ENCODE results near the gene UPK1A. TPM values are rescaled to one million over a fixed set of nuclear protein-coding genes. Genes with fewer than 3 reads are reported as not detected.

UPK1A gene
- total and polyA plus RNA-seq, 2 of the 8 experiments (the other 6 are each of a cell fraction or from before 2014, with no cell fraction given), result 0.56 to 9.9 TPM

- TF ChIP-seq CHD2 (IDR thresholded peaks at IDR 0.05; ENCODE audit: low read length), result no peak
- TF ChIP-seq CREB1 (IDR thresholded peaks at IDR 0.05), result no peak
- no peak for TF ChIP-seq CTBP2 (IDR thresholded peaks at IDR 0.05; ENCODE audit: borderline replicate concordance, insufficient read depth, insufficient read length, low read length)
- TF ChIP-seq RAD21 (IDR thresholded peaks at IDR 0.05 in 1 of 2, conservative IDR thresholded peaks at IDR 0.05 in 1 of 2; ENCODE audit: low read depth in 2 of 2, low read length in 2 of 2), result no peak
- no peak for TF ChIP-seq HDAC6 (IDR thresholded peaks at IDR 0.05; ENCODE audit: low read depth, low read length)
- TF ChIP-seq MAX (IDR thresholded peaks at IDR 0.05), result no peak
- TF ChIP-seq CBX8 (IDR thresholded peaks at IDR 0.05; ENCODE audit: borderline replicate concordance, low read depth, low read length), result no peak
Measured at GRCh38 chr19:35727053-35727955, 61.0 kb downstream of the UPK1A start (continued).

Other genes starting within 250 kb of the UPK1A start
- not detected in 2 replicates for gene FFAR2, start 218.3 kb upstream of the UPK1A start, total RNA-seq (2021; fragmentation: NEBNext Ultra II Directional; extraction: Animal tissue kit (Norgen Biotek cat#: 25700))
- not detected in 2 replicates for gene FFAR2, start 218.3 kb upstream of the UPK1A start, polyA plus RNA-seq (2011; rRNA removed)
- 0.69 and 1.0 TPM in 2 replicates for gene KRTDAP, start 176.1 kb upstream of the UPK1A start, total RNA-seq (2021; fragmentation: NEBNext Ultra II Directional; extraction: Animal tissue kit (Norgen Biotek cat#: 25700))
- 0.88 and 1.1 TPM in 2 replicates for gene KRTDAP, start 176.1 kb upstream of the UPK1A start, polyA plus RNA-seq (2011; rRNA removed)
- 286 and 290 TPM in 2 replicates for gene DMKN, start 152.9 kb upstream of the UPK1A start, total RNA-seq (2021; fragmentation: NEBNext Ultra II Directional; extraction: Animal tissue kit (Norgen Biotek cat#: 25700))
- gene DMKN, start 152.9 kb upstream of the UPK1A start, polyA plus RNA-seq (2011; rRNA removed), result 330 and 379 TPM in 2 replicates
- not detected in 2 replicates for gene SBSN, start 138.2 kb upstream of the UPK1A start, total RNA-seq (2021; fragmentation: NEBNext Ultra II Directional; extraction: Animal tissue kit (Norgen Biotek cat#: 25700))
- not detected in 2 replicates for gene SBSN, start 138.2 kb upstream of the UPK1A start, polyA plus RNA-seq (2011; rRNA removed)
- gene GAPDHS, start 133.1 kb upstream of the UPK1A start, total RNA-seq (2021; fragmentation: NEBNext Ultra II Directional; extraction: Animal tissue kit (Norgen Biotek cat#: 25700)), result not detected in 2 replicates
- gene GAPDHS, start 133.1 kb upstream of the UPK1A start, polyA plus RNA-seq (2011; rRNA removed), result 0.26 and 0.47 TPM in 2 replicates
- gene TMEM147, start 120.9 kb upstream of the UPK1A start, total RNA-seq (2021; fragmentation: NEBNext Ultra II Directional; extraction: Animal tissue kit (Norgen Biotek cat#: 25700)), result 157 and 159 TPM in 2 replicates
- gene TMEM147, start 120.9 kb upstream of the UPK1A start, polyA plus RNA-seq (2011; rRNA removed), result 372 and 418 TPM in 2 replicates
- gene ATP4A, start 102.9 kb upstream of the UPK1A start, total RNA-seq (2021; fragmentation: NEBNext Ultra II Directional; extraction: Animal tissue kit (Norgen Biotek cat#: 25700)), result 0.31 and 0.50 TPM in 2 replicates
- gene ATP4A, start 102.9 kb upstream of the UPK1A start, polyA plus RNA-seq (2011; rRNA removed), result 1.2 and 1.4 TPM in 2 replicates
- not detected in 2 replicates for gene PMIS2, start 80.3 kb upstream of the UPK1A start, total RNA-seq (2021; fragmentation: NEBNext Ultra II Directional; extraction: Animal tissue kit (Norgen Biotek cat#: 25700))
- gene PMIS2, start 80.3 kb upstream of the UPK1A start, polyA plus RNA-seq (2011; rRNA removed), result 0.25 TPM in 1 of 2 replicates, not detected in the other
- 18.9 and 25.7 TPM in 2 replicates for gene HAUS5, start 53.8 kb upstream of the UPK1A start, total RNA-seq (2021; fragmentation: NEBNext Ultra II Directional; extraction: Animal tissue kit (Norgen Biotek cat#: 25700))
- gene HAUS5, start 53.8 kb upstream of the UPK1A start, polyA plus RNA-seq (2011; rRNA removed), result 13.8 and 20.1 TPM in 2 replicates
- gene RBM42, start 37.5 kb upstream of the UPK1A start, total RNA-seq (2021; fragmentation: NEBNext Ultra II Directional; extraction: Animal tissue kit (Norgen Biotek cat#: 25700)), result 80.8 and 83.3 TPM in 2 replicates
- gene RBM42, start 37.5 kb upstream of the UPK1A start, polyA plus RNA-seq (2011; rRNA removed), result 59.8 and 83.6 TPM in 2 replicates
- 0.88 and 1.8 TPM in 2 replicates for gene ETV2, start 24.8 kb upstream of the UPK1A start, total RNA-seq (2021; fragmentation: NEBNext Ultra II Directional; extraction: Animal tissue kit (Norgen Biotek cat#: 25700))
- 1.3 and 2.3 TPM in 2 replicates for gene ETV2, start 24.8 kb upstream of the UPK1A start, polyA plus RNA-seq (2011; rRNA removed)
- 436 and 437 TPM in 2 replicates for gene COX6B1, start 18.2 kb upstream of the UPK1A start, total RNA-seq (2021; fragmentation: NEBNext Ultra II Directional; extraction: Animal tissue kit (Norgen Biotek cat#: 25700))
- gene COX6B1, start 18.2 kb upstream of the UPK1A start, polyA plus RNA-seq (2011; rRNA removed), result 884 and 1,052 TPM in 2 replicates
- 0.42 and 0.50 TPM in 2 replicates for gene ZBTB32, start 38.0 kb downstream of the UPK1A start, total RNA-seq (2021; fragmentation: NEBNext Ultra II Directional; extraction: Animal tissue kit (Norgen Biotek cat#: 25700))
- gene ZBTB32, start 38.0 kb downstream of the UPK1A start, polyA plus RNA-seq (2011; rRNA removed), result 0.11 and 0.17 TPM in 2 replicates
- gene KMT2B, start 51.5 kb downstream of the UPK1A start, total RNA-seq (2021; fragmentation: NEBNext Ultra II Directional; extraction: Animal tissue kit (Norgen Biotek cat#: 25700)), result 38.6 and 41.5 TPM in 2 replicates
- gene KMT2B, start 51.5 kb downstream of the UPK1A start, polyA plus RNA-seq (2011; rRNA removed), result 26.7 and 42.2 TPM in 2 replicates
- gene IGFLR1, start 75.9 kb downstream of the UPK1A start, total RNA-seq (2021; fragmentation: NEBNext Ultra II Directional; extraction: Animal tissue kit (Norgen Biotek cat#: 25700)), result 8.4 and 12.2 TPM in 2 replicates
- gene IGFLR1, start 75.9 kb downstream of the UPK1A start, polyA plus RNA-seq (2011; rRNA removed), result 28.9 and 40.3 TPM in 2 replicates
- gene U2AF1L4, start 78.9 kb downstream of the UPK1A start, total RNA-seq (2021; fragmentation: NEBNext Ultra II Directional; extraction: Animal tissue kit (Norgen Biotek cat#: 25700)), result 15.1 and 18.5 TPM in 2 replicates
- gene U2AF1L4, start 78.9 kb downstream of the UPK1A start, polyA plus RNA-seq (2011; rRNA removed), result 32.7 TPM in 2 replicates
- 75.3 and 80.2 TPM in 2 replicates for gene PSENEN, start 79.1 kb downstream of the UPK1A start, total RNA-seq (2021; fragmentation: NEBNext Ultra II Directional; extraction: Animal tissue kit (Norgen Biotek cat#: 25700))
- gene PSENEN, start 79.1 kb downstream of the UPK1A start, polyA plus RNA-seq (2011; rRNA removed), result 66.7 and 73.9 TPM in 2 replicates
- 2.9 and 3.8 TPM in 2 replicates for gene LIN37, start 82.1 kb downstream of the UPK1A start, total RNA-seq (2021; fragmentation: NEBNext Ultra II Directional; extraction: Animal tissue kit (Norgen Biotek cat#: 25700))
- 8.5 and 9.8 TPM in 2 replicates for gene LIN37, start 82.1 kb downstream of the UPK1A start, polyA plus RNA-seq (2011; rRNA removed)
- 0.44 TPM in 1 of 2 replicates, not detected in the other for gene HSPB6, start 90.5 kb downstream of the UPK1A start, total RNA-seq (2021; fragmentation: NEBNext Ultra II Directional; extraction: Animal tissue kit (Norgen Biotek cat#: 25700))
- 0.91 and 1.6 TPM in 2 replicates for gene HSPB6, start 90.5 kb downstream of the UPK1A start, polyA plus RNA-seq (2011; rRNA removed)
- 20.8 and 28.9 TPM in 2 replicates for gene PROSER3, start 91.7 kb downstream of the UPK1A start, total RNA-seq (2021; fragmentation: NEBNext Ultra II Directional; extraction: Animal tissue kit (Norgen Biotek cat#: 25700))
- gene PROSER3, start 91.7 kb downstream of the UPK1A start, polyA plus RNA-seq (2011; rRNA removed), result 17.8 and 27.8 TPM in 2 replicates
- 25.0 and 25.2 TPM in 2 replicates for gene ARHGAP33, start 109.0 kb downstream of the UPK1A start, total RNA-seq (2021; fragmentation: NEBNext Ultra II Directional; extraction: Animal tissue kit (Norgen Biotek cat#: 25700))
- gene ARHGAP33, start 109.0 kb downstream of the UPK1A start, polyA plus RNA-seq (2011; rRNA removed), result 6.5 and 11.2 TPM in 2 replicates
- not detected in 2 replicates for gene PRODH2, start 146.3 kb downstream of the UPK1A start, total RNA-seq (2021; fragmentation: NEBNext Ultra II Directional; extraction: Animal tissue kit (Norgen Biotek cat#: 25700))
- not detected in 2 replicates for gene PRODH2, start 146.3 kb downstream of the UPK1A start, polyA plus RNA-seq (2011; rRNA removed)
- 0.40 and 1.4 TPM in 2 replicates for gene NPHS1, start 186.0 kb downstream of the UPK1A start, total RNA-seq (2021; fragmentation: NEBNext Ultra II Directional; extraction: Animal tissue kit (Norgen Biotek cat#: 25700))
- gene NPHS1, start 186.0 kb downstream of the UPK1A start, polyA plus RNA-seq (2011; rRNA removed), result 1.3 and 1.9 TPM in 2 replicates
- 4.6 TPM in 2 replicates for gene KIRREL2, start 190.4 kb downstream of the UPK1A start, total RNA-seq (2021; fragmentation: NEBNext Ultra II Directional; extraction: Animal tissue kit (Norgen Biotek cat#: 25700))
- 2.4 and 3.3 TPM in 2 replicates for gene KIRREL2, start 190.4 kb downstream of the UPK1A start, polyA plus RNA-seq (2011; rRNA removed)
- 22.0 and 22.2 TPM in 2 replicates for gene APLP1, start 202.1 kb downstream of the UPK1A start, total RNA-seq (2021; fragmentation: NEBNext Ultra II Directional; extraction: Animal tissue kit (Norgen Biotek cat#: 25700))
- 19.9 and 32.4 TPM in 2 replicates for gene APLP1, start 202.1 kb downstream of the UPK1A start, polyA plus RNA-seq (2011; rRNA removed)
- gene NFKBID, start 234.0 kb downstream of the UPK1A start, total RNA-seq (2021; fragmentation: NEBNext Ultra II Directional; extraction: Animal tissue kit (Norgen Biotek cat#: 25700)), result 12.0 and 13.2 TPM in 2 replicates
- 10.0 and 22.1 TPM in 2 replicates for gene NFKBID, start 234.0 kb downstream of the UPK1A start, polyA plus RNA-seq (2011; rRNA removed)
- gene HCST, start 236.0 kb downstream of the UPK1A start, total RNA-seq (2021; fragmentation: NEBNext Ultra II Directional; extraction: Animal tissue kit (Norgen Biotek cat#: 25700)), result 1.1 TPM in 1 of 2 replicates, not detected in the other
- 2.8 and 3.0 TPM in 2 replicates for gene HCST, start 236.0 kb downstream of the UPK1A start, polyA plus RNA-seq (2011; rRNA removed)
- not detected in 2 replicates for gene TYROBP, start 241.8 kb downstream of the UPK1A start, total RNA-seq (2021; fragmentation: NEBNext Ultra II Directional; extraction: Animal tissue kit (Norgen Biotek cat#: 25700))
- gene TYROBP, start 241.8 kb downstream of the UPK1A start, polyA plus RNA-seq (2011; rRNA removed), result 0.18 and 0.19 TPM in 2 replicates

Measured in H1 (cell line).